RWPE2 (cell line): Measurements from ENCODE around the gene TBL1X.

ENCODE experiments used
- ATAC-seq: fragments of 200-7000 bp; cut with Tn5 transposase; 3 replicates; pipeline ENCODE4 v1.9.1; 2021; ENCODE audit warnings: low read depth
- DNase-seq: peaks from one replicate; pipeline ENCODE4 v3.0.0-alpha.2; 2020; ENCODE audit warnings: low spot score
- H3K27ac ChIP-seq: fragments of 450-650 bp; 2 replicates; pipeline ENCODE4 v1.5.1; 2017; ENCODE audit warnings: mild to moderate bottlenecking; ENCODE audit not compliant: poor library complexity, severe bottlenecking
- H3K27me3 ChIP-seq: fragments of 250-450 bp; sonication (Bioruptor Pico); 2 replicates; pipeline ENCODE4 v1.5.1; 2021; ENCODE audit warnings: mild to moderate bottlenecking, moderate library complexity; ENCODE audit not compliant: insufficient read depth, poor library complexity, severe bottlenecking
- H3K36me3 ChIP-seq: fragments of 250-450 bp; sonication (Bioruptor Pico); 2 replicates; pipeline ENCODE4 v1.5.1; 2020; ENCODE audit warnings: low read depth, mild to moderate bottlenecking, moderate library complexity
- H3K4me1 ChIP-seq: fragments of 250-450 bp; sonication (Bioruptor Pico); 2 replicates; pipeline ENCODE4 v1.5.1; 2021; ENCODE audit warnings: mild to moderate bottlenecking, moderate library complexity; ENCODE audit not compliant: insufficient read depth, poor library complexity, severe bottlenecking
- H3K4me3 ChIP-seq: fragments of 250-450 bp; sonication (Bioruptor Pico); 2 replicates; pipeline ENCODE4 v1.5.1; 2021; ENCODE audit warnings: mild to moderate bottlenecking, moderate library complexity; ENCODE audit not compliant: severe bottlenecking
- H3K9me3 ChIP-seq: fragments of 250-450 bp; sonication (Bioruptor Pico); 2 replicates; pipeline ENCODE4 v1.5.1; 2021; ENCODE audit warnings: mild to moderate bottlenecking, moderate library complexity; ENCODE audit not compliant: severe bottlenecking
- TF ChIP-seq, protein P1 (sequence below): fragments of 450-650 bp; IDR thresholded peaks from one replicate; pipeline ENCODE4 v1.5.1; 2017; ENCODE audit warnings: mild to moderate bottlenecking, moderate library complexity; ENCODE audit not compliant: poor library complexity, severe bottlenecking

The TBL1X gene

DNA sequence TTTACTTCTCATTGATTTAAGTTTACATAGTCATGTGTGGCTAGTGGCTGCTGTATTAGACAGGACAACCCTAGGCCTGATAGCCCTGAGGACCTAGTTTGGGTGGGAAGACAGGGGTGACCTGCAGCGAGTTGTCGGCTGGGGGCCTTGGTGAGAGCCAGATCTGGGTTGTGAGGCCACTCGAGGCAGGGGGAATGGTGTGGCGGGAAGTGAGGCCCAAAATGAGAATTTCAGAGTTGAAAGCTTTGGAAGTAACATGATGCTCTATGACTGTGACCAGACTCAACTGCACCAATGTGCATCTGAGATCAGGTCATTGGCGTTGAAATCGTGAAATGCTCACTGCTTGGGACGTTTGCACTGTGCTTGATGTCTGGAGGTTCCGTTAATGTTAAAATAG is 72.9 kb downstream of the TBL1X start:
- TF ChIP-seq, protein P1, sequence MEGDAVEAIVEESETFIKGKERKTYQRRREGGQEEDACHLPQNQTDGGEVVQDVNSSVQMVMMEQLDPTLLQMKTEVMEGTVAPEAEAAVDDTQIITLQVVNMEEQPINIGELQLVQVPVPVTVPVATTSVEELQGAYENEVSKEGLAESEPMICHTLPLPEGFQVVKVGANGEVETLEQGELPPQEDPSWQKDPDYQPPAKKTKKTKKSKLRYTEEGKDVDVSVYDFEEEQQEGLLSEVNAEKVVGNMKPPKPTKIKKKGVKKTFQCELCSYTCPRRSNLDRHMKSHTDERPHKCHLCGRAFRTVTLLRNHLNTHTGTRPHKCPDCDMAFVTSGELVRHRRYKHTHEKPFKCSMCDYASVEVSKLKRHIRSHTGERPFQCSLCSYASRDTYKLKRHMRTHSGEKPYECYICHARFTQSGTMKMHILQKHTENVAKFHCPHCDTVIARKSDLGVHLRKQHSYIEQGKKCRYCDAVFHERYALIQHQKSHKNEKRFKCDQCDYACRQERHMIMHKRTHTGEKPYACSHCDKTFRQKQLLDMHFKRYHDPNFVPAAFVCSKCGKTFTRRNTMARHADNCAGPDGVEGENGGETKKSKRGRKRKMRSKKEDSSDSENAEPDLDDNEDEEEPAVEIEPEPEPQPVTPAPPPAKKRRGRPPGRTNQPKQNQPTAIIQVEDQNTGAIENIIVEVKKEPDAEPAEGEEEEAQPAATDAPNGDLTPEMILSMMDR = no peak

DNA sequence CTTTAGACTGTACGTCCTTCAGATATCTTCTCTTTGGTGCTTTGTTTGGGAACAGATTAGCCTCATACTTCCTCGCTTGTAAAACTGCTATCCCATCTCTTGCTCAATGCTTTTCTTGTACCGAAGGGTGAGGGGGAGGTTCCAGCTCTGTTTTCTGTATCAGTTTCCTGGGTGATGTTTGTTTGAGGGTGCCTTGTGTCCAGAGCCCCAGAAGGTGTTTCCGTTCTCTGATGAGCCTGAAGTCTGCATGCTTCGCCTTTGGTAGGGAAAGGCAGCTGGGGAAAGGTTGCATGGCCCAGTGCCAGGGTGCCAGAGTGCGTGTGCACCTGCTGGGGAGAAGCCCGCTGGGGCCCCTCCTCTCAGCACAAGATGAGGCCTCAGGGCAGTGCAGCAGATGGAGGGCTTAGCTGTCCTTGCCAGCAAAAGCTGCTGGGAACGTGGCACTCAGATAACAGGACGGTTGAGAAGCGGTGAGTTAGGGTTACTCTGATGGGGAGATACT is 73.7 kb downstream of the TBL1X start:
- Histone ChIP-seq H3K27ac (no peak overlapping the region), H3K9me3 (no peaks in the 10 kb centered on the region), H3K36me3 (no peaks in the 10 kb centered on the region), H3K27me3 (no peaks in the 10 kb centered on the region), H3K4me1 (no peaks in the 10 kb centered on the region), H3K4me3 (no peak overlapping the region)
- DNase-seq (no peak), ATAC-seq (no peak)
- TF ChIP-seq, protein P1 = no peak

More for the DNA sequence above, 72.9 kb downstream of the TBL1X start:
- Histone ChIP-seq H3K27me3 (no peaks in the 10 kb centered on the region), H3K4me3 (no peak overlapping the region), H3K9me3 (no peaks in the 10 kb centered on the region), H3K4me1 (no peaks in the 10 kb centered on the region), H3K27ac (no peak overlapping the region), H3K36me3 (no peaks in the 10 kb centered on the region)
- ATAC-seq = no peak
- no peak for DNase-seq

DNA sequence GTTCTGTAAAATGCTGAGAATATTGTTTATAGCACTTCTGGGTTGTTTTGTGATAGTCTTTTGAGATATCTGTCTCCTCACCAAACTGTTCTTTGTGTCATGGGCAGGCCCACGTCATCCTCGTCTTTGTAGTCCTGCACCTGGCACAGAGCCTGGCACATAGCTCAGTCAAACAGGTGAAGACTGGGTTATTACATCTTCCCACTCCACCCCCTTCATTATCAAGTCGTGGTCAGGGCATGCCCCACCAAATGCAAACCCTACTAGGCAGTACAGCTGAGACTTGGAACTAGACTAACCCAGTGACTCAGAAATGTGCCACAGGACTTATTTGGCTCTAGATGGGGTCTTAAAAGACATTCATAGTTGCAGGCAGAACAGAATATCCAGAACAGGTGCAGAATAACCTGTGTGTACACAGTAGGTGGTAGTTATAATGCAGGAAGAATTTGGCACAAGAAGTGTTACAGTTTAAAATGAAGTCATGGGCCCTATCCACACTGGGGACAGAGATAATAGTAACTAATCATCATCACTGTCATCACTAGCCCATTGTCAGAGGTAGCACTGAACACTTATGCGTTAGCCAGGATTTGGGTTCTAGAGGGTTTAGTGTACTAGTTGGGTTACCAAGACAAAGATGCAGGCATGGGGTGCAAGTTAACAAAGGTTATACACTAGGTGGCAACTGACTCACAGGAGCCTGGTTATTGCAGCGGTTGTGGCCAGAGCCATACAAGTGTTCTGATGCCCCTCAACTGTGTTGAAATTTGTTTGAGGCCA is 74.9 kb downstream of the TBL1X start:
- H3K4me1 ChIP-seq = no peaks in the 10 kb centered on the region
- H3K27ac ChIP-seq = no peak overlapping the region
- H3K36me3 ChIP-seq = no peaks in the 10 kb centered on the region
- no peaks in the 10 kb centered on the region for H3K27me3 ChIP-seq
- TF ChIP-seq, protein P1 = no peak
- ATAC-seq (no peak), DNase-seq (no peak)
- no peak overlapping the region for H3K4me3 ChIP-seq
- no peaks in the 10 kb centered on the region for H3K9me3 ChIP-seq

DNA sequence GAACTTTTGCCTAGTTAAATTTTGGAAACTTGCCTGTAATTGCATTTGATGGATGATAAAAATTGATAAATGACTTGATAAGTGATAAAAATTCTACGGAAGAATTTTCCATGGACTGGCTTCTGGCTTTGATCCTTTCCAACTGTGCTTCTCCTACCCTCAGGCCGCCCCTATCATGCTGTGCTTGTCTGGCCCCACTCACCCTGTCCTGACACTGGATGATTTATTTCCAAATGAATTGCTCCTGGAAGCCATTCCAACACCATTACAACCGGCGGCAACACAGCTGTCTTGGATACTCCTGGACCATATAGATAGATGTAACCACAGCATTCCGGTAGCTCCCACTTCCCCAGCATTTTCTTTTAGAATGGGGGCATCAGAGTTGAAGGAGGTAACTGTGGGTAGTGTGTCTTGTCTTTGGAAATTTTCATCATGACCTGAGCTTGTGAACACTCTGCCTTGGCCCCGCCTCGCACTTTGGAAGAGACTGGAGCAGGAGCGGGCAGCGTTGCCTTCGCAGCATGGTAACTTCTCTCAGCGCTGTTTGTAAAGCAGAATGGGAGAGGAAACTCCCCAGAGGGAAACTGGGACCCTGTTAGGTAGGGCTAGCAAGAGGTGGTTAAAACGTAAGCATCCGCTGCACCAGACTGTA is 77.4 kb downstream of the TBL1X start:
- Histone ChIP-seq H3K9me3 (no peaks in the 10 kb centered on the region), H3K36me3 (no peaks in the 10 kb centered on the region), H3K27me3 (no peaks in the 10 kb centered on the region), H3K27ac (no peak overlapping the region), H3K4me3 (no peak overlapping the region), H3K4me1 (no peaks in the 10 kb centered on the region)
- TF ChIP-seq, protein P1 = no peak
- ATAC-seq (no peak), DNase-seq (no peak)

DNA sequence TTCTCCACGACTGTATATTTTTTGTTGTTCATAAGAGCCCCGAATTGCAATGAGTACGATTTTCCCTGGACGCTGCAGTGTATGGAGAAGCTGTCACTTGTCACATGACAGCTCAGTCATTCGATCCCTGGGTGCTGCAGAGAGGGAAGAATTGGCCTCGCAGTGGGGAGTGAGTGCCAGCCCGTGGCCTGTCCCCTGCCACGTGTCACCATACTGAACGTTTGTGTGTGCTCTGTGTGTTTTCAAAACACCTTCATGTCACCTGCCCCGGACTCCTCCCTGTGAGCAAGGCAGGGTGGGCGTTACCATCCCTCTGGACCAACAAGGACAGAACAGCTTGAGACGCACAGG is 77.9 kb downstream of the TBL1X start:
- Histone ChIP-seq H3K27me3 (no peaks in the 10 kb centered on the region), H3K9me3 (no peaks in the 10 kb centered on the region), H3K36me3 (no peaks in the 10 kb centered on the region), H3K4me1 (no peaks in the 10 kb centered on the region), H3K4me3 (no peak overlapping the region), H3K27ac (no peak overlapping the region)
- DNase-seq = no peak
- TF ChIP-seq, protein P1 = no peak
- ATAC-seq = no peak
